Epithelial cell of esophagus (primary cell): ENCODE measurements around the gene ZNF831.

ENCODE experiments used
- DNase-seq: peaks from one replicate; pipeline ENCODE4 v3.0.0; 2010; ENCODE audit warnings: low read depth
- H3K4me3 ChIP-seq: 2 replicates; pipeline ENCODE4 v1.5.1; 2011; ENCODE audit warnings: mild to moderate bottlenecking, low read length, control low read depth
- TF ChIP-seq, protein P1 (sequence below): IDR thresholded peaks from 2 replicates; pipeline ENCODE4 v1.5.1; 2011; ENCODE audit warnings: low read depth, mild to moderate bottlenecking, low read length, control low read depth, inconsistent platforms; ENCODE audit not compliant: insufficient read depth; ENCODE audit errors: missing control alignments

ZNF831 gene

DNA sequence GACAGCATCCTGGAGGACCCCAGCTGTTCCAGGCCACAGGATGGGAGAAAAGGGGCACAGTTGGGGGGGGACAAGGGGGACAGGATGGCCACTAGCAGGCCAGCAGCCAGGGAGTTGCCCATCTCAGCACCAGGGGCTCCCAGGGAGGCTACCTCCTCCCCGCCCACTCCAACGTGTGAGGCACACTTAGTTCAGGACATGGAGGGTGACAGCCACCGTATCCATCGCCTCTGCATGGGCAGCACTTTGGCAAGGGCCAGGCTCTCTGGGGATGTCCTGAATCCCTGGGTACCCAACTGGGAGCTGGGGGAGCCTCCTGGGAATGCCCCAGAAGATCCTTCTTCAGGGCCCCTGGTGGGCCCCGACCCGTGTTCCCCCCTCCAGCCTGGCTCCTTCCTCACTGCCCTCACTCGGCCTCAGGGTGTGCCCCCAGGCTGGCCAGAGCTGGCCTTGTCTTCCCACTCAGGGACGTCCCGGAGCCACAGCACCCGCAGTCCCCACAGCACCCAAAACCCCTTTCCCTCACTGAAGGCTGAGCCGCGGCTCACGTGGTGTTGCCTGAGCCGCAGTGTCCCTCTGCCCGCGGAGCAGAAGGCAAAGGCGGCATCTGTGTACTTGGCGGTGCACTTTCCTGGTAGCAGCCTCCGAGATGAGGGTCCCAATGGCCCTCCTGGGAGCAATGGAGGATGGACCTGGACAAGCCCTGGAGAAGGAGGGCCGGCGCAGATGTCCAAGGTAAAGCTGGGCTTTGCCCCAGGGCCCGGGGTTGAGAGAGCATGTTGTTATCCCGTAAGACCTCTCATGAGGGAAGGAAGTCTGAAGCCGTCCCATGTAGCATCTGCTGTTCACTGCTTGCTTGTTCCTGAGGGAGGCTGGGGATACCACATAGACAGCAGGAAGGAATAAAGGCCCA, 30.7 kb downstream of the ZNF831 start:
- DNase-seq = no peak
- no peak overlapping the region for H3K4me3 ChIP-seq
- TF ChIP-seq, protein P1, sequence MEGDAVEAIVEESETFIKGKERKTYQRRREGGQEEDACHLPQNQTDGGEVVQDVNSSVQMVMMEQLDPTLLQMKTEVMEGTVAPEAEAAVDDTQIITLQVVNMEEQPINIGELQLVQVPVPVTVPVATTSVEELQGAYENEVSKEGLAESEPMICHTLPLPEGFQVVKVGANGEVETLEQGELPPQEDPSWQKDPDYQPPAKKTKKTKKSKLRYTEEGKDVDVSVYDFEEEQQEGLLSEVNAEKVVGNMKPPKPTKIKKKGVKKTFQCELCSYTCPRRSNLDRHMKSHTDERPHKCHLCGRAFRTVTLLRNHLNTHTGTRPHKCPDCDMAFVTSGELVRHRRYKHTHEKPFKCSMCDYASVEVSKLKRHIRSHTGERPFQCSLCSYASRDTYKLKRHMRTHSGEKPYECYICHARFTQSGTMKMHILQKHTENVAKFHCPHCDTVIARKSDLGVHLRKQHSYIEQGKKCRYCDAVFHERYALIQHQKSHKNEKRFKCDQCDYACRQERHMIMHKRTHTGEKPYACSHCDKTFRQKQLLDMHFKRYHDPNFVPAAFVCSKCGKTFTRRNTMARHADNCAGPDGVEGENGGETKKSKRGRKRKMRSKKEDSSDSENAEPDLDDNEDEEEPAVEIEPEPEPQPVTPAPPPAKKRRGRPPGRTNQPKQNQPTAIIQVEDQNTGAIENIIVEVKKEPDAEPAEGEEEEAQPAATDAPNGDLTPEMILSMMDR = no peak

DNA sequence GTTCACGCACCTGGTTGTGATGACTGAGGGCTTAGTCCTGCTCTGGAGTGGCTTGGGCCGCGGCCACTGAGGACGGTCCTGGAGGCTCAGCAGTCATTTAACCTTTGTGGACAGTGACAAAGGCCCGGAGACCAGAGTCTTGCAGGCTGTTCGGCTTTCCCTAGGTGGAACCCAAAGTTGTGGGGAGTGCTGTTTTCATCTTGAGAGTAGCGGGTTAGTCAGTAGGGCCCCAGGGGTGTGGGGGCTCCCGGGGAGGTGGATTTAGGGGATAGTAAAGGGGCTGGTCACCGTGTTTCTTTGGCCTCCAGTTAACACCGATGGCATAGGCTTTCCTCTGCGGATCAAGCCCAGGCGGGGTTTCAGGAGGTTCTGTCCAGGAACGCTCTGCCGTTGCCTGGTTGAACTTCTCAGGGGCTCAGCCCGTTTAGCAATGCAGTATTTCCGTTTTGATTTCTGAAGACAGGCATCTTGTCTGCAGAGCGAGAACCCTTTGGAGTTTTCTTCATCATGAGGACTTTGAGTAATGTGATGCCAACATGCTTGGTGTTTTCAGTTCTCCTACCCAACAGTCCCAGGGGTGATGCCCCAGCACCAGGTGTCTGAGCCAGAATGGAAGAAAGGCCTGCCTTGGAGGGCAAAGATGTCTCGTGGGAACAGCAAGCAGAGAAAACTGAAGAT, 31.8 kb downstream of the ZNF831 start:
- no peak overlapping the region for H3K4me3 ChIP-seq
- DNase-seq = no peak
- TF ChIP-seq, protein P1 = no peak

DNA sequence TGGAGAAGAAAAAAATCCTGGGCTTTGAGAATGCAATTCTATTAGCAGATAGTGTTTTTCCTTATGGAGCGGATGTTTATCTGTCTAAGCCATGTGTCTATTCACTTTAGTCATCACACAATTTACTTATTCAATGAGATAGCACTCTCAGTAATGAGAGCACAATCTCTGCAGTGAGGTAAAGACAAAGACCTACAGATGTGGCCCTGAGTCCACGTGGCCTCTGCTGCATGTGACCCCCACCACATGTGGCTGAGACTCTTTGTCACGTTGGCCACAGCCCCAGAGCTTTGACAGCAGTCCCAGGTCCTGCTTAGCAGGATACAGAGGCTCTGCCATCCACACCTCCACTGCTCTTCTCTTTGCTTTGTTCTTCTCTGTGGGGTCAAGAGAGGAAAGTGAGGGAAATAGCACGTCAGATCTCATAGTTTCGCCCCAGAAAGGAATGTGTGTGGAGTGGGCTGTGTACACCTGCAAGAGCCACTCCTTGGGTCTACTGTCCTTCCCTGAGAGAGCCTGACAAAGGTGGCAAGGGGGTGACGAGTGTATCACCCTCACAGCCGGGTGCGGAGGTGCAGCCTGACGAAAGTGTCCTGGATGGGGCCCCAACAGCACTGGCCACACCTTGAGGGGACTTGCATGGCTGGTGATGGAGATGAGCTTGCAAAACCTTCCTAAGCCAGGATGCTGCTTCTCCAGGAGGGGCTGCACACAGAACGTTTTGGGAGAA, 40.7 kb downstream of the ZNF831 start:
- no peak overlapping the region for H3K4me3 ChIP-seq
- TF ChIP-seq, protein P1 = no peak
- DNase-seq = no peak

DNA sequence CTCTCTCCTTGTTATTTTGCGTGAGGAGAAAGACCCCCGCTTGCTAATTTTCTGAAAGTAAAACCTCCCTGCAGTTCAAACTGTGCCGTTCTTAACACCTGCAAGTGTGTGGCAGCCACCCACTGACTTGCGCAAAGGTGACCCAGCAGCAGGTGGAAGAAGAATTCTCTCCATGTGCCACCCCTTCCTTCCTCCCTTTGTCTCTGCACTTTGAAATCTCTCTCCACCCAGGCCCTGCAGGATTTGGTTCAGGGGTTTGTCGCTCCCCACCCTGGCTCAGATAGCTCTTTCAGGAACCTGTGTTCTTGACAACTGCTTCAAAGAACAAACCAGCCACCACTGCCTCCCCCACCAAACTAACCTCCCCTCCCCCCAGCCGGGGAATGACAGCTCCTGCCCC, 41.4 kb downstream of the ZNF831 start:
- DNase-seq = no peak
- H3K4me3 ChIP-seq = no peak overlapping the region
- TF ChIP-seq, protein P1 = no peak

DNA sequence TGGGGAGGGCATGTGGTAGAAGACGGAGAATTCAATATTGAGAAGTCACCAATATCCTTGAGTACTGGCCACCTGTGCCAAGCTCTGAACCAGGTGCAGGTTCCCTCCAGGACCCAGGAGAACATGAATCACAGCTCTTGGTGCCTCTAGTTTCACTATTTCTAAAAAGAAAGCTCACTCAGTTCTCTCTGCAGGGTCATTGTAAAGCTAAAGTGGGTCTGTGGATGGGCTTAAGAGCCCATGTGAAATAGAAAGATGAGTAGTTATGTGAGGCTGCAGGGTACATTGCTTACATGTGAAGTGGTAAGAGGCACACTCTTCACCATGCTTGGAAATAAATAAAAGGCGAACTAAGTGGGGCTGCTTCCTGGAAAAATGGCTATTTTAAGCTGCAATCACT, 43.6 kb downstream of the ZNF831 start:
- TF ChIP-seq, protein P1 = no peak
- no peak overlapping the region for H3K4me3 ChIP-seq
- no peak for DNase-seq

DNA sequence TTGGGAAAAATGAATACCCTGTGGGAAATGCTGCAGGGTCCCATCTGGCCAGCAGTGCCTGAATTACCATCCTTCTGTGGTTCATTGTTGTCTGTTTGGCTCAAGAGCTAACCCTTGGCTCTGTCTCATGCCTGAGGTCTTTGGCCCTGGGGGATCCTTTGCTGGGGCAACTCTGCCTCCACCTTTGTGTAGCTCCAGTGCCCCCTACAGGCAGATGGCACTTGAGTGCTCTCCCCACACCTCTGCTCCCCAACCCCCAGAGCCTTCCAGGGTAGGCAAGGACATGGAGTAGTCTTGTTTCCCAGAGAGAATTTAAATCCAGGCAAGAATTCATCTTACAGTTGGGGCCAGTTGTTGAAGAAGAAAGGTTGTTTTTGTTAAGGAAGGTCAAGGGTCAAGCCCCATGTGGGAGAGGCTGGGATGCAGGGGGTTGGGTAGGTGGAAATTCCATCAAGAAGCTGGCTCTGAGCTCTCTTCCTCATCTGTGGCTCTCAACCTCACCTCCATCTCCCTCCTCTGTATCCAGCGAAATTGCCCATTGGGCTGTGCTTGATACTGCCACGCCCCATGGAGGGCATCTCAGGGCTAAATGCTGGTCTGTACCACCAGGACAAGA, 44.2 kb downstream of the ZNF831 start:
- DNase-seq = peak; percentile 25
- H3K4me3 ChIP-seq = no peak overlapping the region
- TF ChIP-seq, protein P1 = peak; percentile 27
